Dedifferentiated amniotic fluid mesenchymal stem cell (primary cell): Measurements from ENCODE around the gene NXPH4.

ENCODE experiments used
- DNase-seq: peaks from one replicate; pipeline ENCODE4 v3.0.0-alpha.2; 2016; ENCODE audit errors: extremely low spot score

Gene NXPH4

GRCh38 chr12:57219205-57219992 is 2.8 kb downstream of the NXPH4 start:
- DNase-seq = no peak

- DNase-seq = no peak
Measured at GRCh38 chr12:57219993-57220754, 3.6 kb downstream of the NXPH4 start.

GRCh38 chr12:57220770-57221168 is 4.2 kb downstream of the NXPH4 start:
- no peak for DNase-seq

GRCh38 chr12:57221169-57221917 is 4.7 kb downstream of the NXPH4 start:
- DNase-seq = no peak

- no peak for DNase-seq
Measured at GRCh38 chr12:57222286-57223190, 5.9 kb downstream of the NXPH4 start.

- DNase-seq = no peak
Measured at GRCh38 chr12:57223191-57224165, 6.9 kb downstream of the NXPH4 start.

- no peak for DNase-seq
Measured at GRCh38 chr12:57224278-57224972, 7.8 kb downstream of the NXPH4 start.

GRCh38 chr12:57224973-57225679 is 8.5 kb downstream of the NXPH4 start:
- DNase-seq = no peak

- no peak for DNase-seq
Measured at GRCh38 chr12:57225680-57226210, 9.2 kb downstream of the NXPH4 start.

GRCh38 chr12:57226588-57227314 is 10.2 kb downstream of the NXPH4 start:
- no peak for DNase-seq

- no peak for DNase-seq
Measured at GRCh38 chr12:57227315-57228115, 10.9 kb downstream of the NXPH4 start.

GRCh38 chr12:57229046-57229633 is 12.5 kb downstream of the NXPH4 start:
- no peak for DNase-seq

GRCh38 chr12:57229634-57230380 is 13.2 kb downstream of the NXPH4 start, which contains the start of gene SHMT2:
TSS of gene SHMT2 (plus strand) at chr12:57229711. CDS start at chr12:57229779, 68 bp downstream.
- peak; percentile 94 for DNase-seq

- DNase-seq = no peak
Measured at GRCh38 chr12:57230381-57231155, 14.0 kb downstream of the NXPH4 start.
